Stimulated activated naive CD8-positive, alpha-beta T cell treated with anti-CD3 and anti-CD28 coated beads, Interleukin-15, amount 100 ng/mL, for 72 hours (primary cell): Measurements from ENCODE around the gene TFDP1.

Experiments used
- ATAC-seq: fragments of 150-1000 bp; cut with Tn5 transposase; 2 replicates; pipeline ENCODE4 v1.10.0; 2021; ENCODE audit warnings: mild to moderate bottlenecking, moderate library complexity
- DNase-seq, 2 donors: peaks; one replicate each; pipeline ENCODE4 v3.0.0; 2021 to 2022
- H3K27ac Mint-ChIP-seq, 2 donors: one replicate each; pipeline ENCODE4 v1.8.0; 2022; ENCODE audit warnings: mild to moderate bottlenecking in 2 of 2, mixed read lengths in 2 of 2, moderate library complexity in 2 of 2
- H3K27me3 Mint-ChIP-seq: one replicate; pipeline ENCODE4 v1.8.0; 2022; ENCODE audit warnings: mixed read lengths
- H3K4me1 Mint-ChIP-seq: one replicate; pipeline ENCODE4 v1.8.0; 2022; ENCODE audit warnings: mild to moderate bottlenecking, mixed read lengths
- H3K4me3 Mint-ChIP-seq, 2 donors: one replicate each; pipeline ENCODE4 v1.8.0; 2022; ENCODE audit warnings: mild to moderate bottlenecking in 2 of 2, mixed read lengths in 2 of 2, moderate library complexity in 1 of 2
- H3K9me3 Mint-ChIP-seq, 2 donors: one replicate each; pipeline ENCODE4 v1.8.0; 2022; ENCODE audit warnings: mixed read lengths in 2 of 2

TFDP1 gene

GRCh38 chr13:113636266-113636963, 51.9 kb downstream of the TFDP1 start:
- ATAC-seq (no peak), DNase-seq (no peak)
- H3K4me3 Mint-ChIP-seq, result no peak overlapping the region
- no peaks in the 10 kb centered on the region for H3K9me3 Mint-ChIP-seq
- H3K27ac Mint-ChIP-seq, result peak overlapping the region in 1 of 2 donors; percentile 42
- no peaks in the 10 kb centered on the region for H3K27me3 Mint-ChIP-seq
- peaks cover 29% of the 10 kb centered on the region for H3K4me1 Mint-ChIP-seq

GRCh38 chr13:113637262-113638160, 53.0 kb downstream of the TFDP1 start:
- Mint-ChIP-seq H3K27ac (peak overlapping the region in 1 of 2 donors; percentile 59), H3K4me3 (no peak overlapping the region), H3K9me3 (no peaks in the 10 kb centered on the region), H3K4me1 (peaks cover 18% of the 10 kb centered on the region), H3K27me3 (no peaks in the 10 kb centered on the region)
- ATAC-seq (no peak), DNase-seq (no peak)

GRCh38 chr13:113638173-113638746, 53.7 kb downstream of the TFDP1 start:
- Mint-ChIP-seq H3K27ac (peak overlapping the region in 1 of 2 donors; percentile 59), H3K9me3 (no peaks in the 10 kb centered on the region)

GRCh38 chr13:113638806-113639205, 54.3 kb downstream of the TFDP1 start:
- Mint-ChIP-seq H3K9me3 (no peaks in the 10 kb centered on the region), H3K4me1 (peaks cover 5% of the 10 kb centered on the region), H3K4me3 (no peak overlapping the region), H3K27ac (no peak overlapping the region), H3K27me3 (no peaks in the 10 kb centered on the region)
- ATAC-seq (no peak), DNase-seq (no peak)

More at GRCh38 chr13:113638173-113638746, 53.7 kb downstream of the TFDP1 start:
- DNase-seq (no peak), ATAC-seq (no peak)
- Mint-ChIP-seq H3K4me3 (no peak overlapping the region), H3K27me3 (no peaks in the 10 kb centered on the region), H3K4me1 (peaks cover 11% of the 10 kb centered on the region)

GRCh38 chr13:113639616-113640262, 55.2 kb downstream of the TFDP1 start:
- H3K4me3 Mint-ChIP-seq, result peak overlapping the region in 1 of 2 donors; percentile 27
- no peaks in the 10 kb centered on the region for H3K27me3 Mint-ChIP-seq
- ATAC-seq (no peak), DNase-seq (no peak)
- H3K9me3 Mint-ChIP-seq, result no peaks in the 10 kb centered on the region
- H3K4me1 Mint-ChIP-seq, result no peaks in the 10 kb centered on the region
- H3K27ac Mint-ChIP-seq, result no peak overlapping the region

- peak overlapping the region in 1 of 2 donors; percentile 79 for H3K27ac Mint-ChIP-seq
- no peak for ATAC-seq
Observed at GRCh38 chr13:113641426-113641825, 56.9 kb downstream of the TFDP1 start.

GRCh38 chr13:113642563-113642962, 58.0 kb downstream of the TFDP1 start:
- Mint-ChIP-seq H3K4me1 (peaks cover 15% of the 10 kb centered on the region), H3K27me3 (no peaks in the 10 kb centered on the region), H3K9me3 (no peaks in the 10 kb centered on the region), H3K27ac (no peak overlapping the region), H3K4me3 (no peak overlapping the region)
- DNase-seq (no peak), ATAC-seq (no peak)

More at GRCh38 chr13:113641426-113641825, 56.9 kb downstream of the TFDP1 start:
- DNase-seq, result no peak
- peaks cover 3% of the 10 kb centered on the region for H3K4me1 Mint-ChIP-seq
- H3K4me3 Mint-ChIP-seq, result no peak overlapping the region
- no peaks in the 10 kb centered on the region for H3K9me3 Mint-ChIP-seq
- no peaks in the 10 kb centered on the region for H3K27me3 Mint-ChIP-seq

- peaks cover 16% of the 10 kb centered on the region for H3K4me1 Mint-ChIP-seq
- DNase-seq (no peak), ATAC-seq (no peak)
- H3K9me3 Mint-ChIP-seq, result no peaks in the 10 kb centered on the region
- no peak overlapping the region for H3K4me3 Mint-ChIP-seq
- H3K27ac Mint-ChIP-seq, result no peak overlapping the region
- H3K27me3 Mint-ChIP-seq, result no peaks in the 10 kb centered on the region
Observed at GRCh38 chr13:113643593-113643992, 59.0 kb downstream of the TFDP1 start.

- H3K4me1 Mint-ChIP-seq, result peaks cover 16% of the 10 kb centered on the region
- no peak for DNase-seq
- no peak overlapping the region for H3K27ac Mint-ChIP-seq
- H3K9me3 Mint-ChIP-seq, result no peaks in the 10 kb centered on the region
- H3K27me3 Mint-ChIP-seq, result no peaks in the 10 kb centered on the region
- ATAC-seq, result no peak
- no peak overlapping the region for H3K4me3 Mint-ChIP-seq
Observed at GRCh38 chr13:113644800-113645199, 60.2 kb downstream of the TFDP1 start.

GRCh38 chr13:113645329-113645728, 60.8 kb downstream of the TFDP1 start:
- no peak overlapping the region for H3K4me3 Mint-ChIP-seq
- ATAC-seq (no peak), DNase-seq (no peak)
- peaks cover 16% of the 10 kb centered on the region for H3K4me1 Mint-ChIP-seq
- no peaks in the 10 kb centered on the region for H3K27me3 Mint-ChIP-seq
- H3K27ac Mint-ChIP-seq, result no peak overlapping the region
- no peaks in the 10 kb centered on the region for H3K9me3 Mint-ChIP-seq

- DNase-seq (no peak), ATAC-seq (no peak)
- no peaks in the 10 kb centered on the region for H3K27me3 Mint-ChIP-seq
- no peak overlapping the region for H3K4me3 Mint-ChIP-seq
- peak overlapping the region in 1 of 2 donors; percentile 2 for H3K27ac Mint-ChIP-seq
- no peaks in the 10 kb centered on the region for H3K9me3 Mint-ChIP-seq
- peaks cover 16% of the 10 kb centered on the region for H3K4me1 Mint-ChIP-seq
Observed at GRCh38 chr13:113646376-113646775, 61.8 kb downstream of the TFDP1 start.

- Mint-ChIP-seq H3K27me3 (no peaks in the 10 kb centered on the region), H3K9me3 (no peaks in the 10 kb centered on the region), H3K4me1 (peaks cover 16% of the 10 kb centered on the region), H3K4me3 (no peak overlapping the region), H3K27ac (no peak overlapping the region)
- ATAC-seq (peak; percentile 45), DNase-seq (no peak)
Observed at GRCh38 chr13:113646921-113647340, 62.4 kb downstream of the TFDP1 start.

- DNase-seq, result no peak
- H3K9me3 Mint-ChIP-seq, result no peaks in the 10 kb centered on the region
- no peak for ATAC-seq
- no peak overlapping the region for H3K27ac Mint-ChIP-seq
- H3K27me3 Mint-ChIP-seq, result no peaks in the 10 kb centered on the region
- peaks cover 16% of the 10 kb centered on the region for H3K4me1 Mint-ChIP-seq
- no peak overlapping the region for H3K4me3 Mint-ChIP-seq
Observed at GRCh38 chr13:113647351-113648215, 63.0 kb downstream of the TFDP1 start.

- H3K4me1 Mint-ChIP-seq, result peaks cover 17% of the 10 kb centered on the region
- no peak for DNase-seq
- no peak for ATAC-seq
Observed at GRCh38 chr13:113648216-113648610, 63.7 kb downstream of the TFDP1 start.

GRCh38 chr13:113649212-113649611, 64.7 kb downstream of the TFDP1 start:
- Mint-ChIP-seq H3K9me3 (no peaks in the 10 kb centered on the region), H3K4me3 (no peak overlapping the region), H3K27me3 (no peaks in the 10 kb centered on the region), H3K4me1 (peaks cover 27% of the 10 kb centered on the region), H3K27ac (peak overlapping the region in 1 of 2 donors; percentile 10)
- DNase-seq (no peak), ATAC-seq (no peak)

More at GRCh38 chr13:113648216-113648610, 63.7 kb downstream of the TFDP1 start:
- Mint-ChIP-seq H3K4me3 (no peak overlapping the region), H3K9me3 (no peaks in the 10 kb centered on the region), H3K27ac (no peak overlapping the region), H3K27me3 (no peaks in the 10 kb centered on the region)
